Loucy (cell line): ENCODE measurements around the gene ZFPM1.

ENCODE experiments used
- EZH2phosphoT487 ChIP-seq: fragments of 200-600 bp; IDR thresholded peaks from 2 replicates; pipeline ENCODE4 v1.6.1; 2018; ENCODE audit warnings: antibody characterized with exemption, mild to moderate bottlenecking, moderate library complexity, borderline replicate concordance
- TF ChIP-seq, protein P1 (sequence below): fragments of 200-600 bp; sonication (generic); conservative IDR thresholded peaks from 2 replicates; pipeline ENCODE4 v1.5.1; 2014; ENCODE audit warnings: mild to moderate bottlenecking, antibody characterized with exemption, low read length

DNA sequence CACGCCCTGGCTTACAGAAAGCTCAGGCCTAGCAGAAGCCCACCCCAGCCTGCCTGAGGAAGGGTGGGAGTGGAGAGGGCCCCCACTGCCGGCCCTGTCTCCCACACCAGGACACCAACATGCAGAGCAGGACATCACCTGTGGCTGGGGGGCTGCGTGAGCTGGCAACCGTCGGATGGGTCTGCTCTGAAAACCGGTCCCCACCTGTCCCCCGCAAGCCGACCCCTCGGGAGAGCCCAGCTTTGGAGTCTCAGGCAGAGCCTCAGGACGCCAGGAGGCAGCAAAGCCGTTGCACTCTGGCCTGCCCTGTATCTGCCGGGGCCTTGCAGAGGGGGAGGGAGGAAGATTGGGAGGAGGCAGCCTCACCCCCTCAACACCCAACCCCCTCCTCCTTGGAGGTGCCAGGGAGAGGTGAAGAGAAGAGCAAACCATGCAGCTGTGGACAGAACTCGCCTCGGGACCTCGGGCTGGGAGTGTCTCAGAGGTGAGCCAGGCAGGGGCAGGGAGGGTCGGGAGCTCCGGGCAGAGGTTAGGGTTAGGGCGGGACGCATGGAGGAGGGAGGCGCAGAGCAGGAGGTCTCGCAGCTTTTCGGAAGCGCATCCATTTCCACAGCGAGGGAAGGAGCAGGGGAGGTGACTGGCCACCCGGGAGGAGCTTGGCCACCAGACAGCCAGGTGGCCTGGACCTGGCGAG is 86.7 kb downstream of the ZFPM1 start:
- TF ChIP-seq, protein P1, sequence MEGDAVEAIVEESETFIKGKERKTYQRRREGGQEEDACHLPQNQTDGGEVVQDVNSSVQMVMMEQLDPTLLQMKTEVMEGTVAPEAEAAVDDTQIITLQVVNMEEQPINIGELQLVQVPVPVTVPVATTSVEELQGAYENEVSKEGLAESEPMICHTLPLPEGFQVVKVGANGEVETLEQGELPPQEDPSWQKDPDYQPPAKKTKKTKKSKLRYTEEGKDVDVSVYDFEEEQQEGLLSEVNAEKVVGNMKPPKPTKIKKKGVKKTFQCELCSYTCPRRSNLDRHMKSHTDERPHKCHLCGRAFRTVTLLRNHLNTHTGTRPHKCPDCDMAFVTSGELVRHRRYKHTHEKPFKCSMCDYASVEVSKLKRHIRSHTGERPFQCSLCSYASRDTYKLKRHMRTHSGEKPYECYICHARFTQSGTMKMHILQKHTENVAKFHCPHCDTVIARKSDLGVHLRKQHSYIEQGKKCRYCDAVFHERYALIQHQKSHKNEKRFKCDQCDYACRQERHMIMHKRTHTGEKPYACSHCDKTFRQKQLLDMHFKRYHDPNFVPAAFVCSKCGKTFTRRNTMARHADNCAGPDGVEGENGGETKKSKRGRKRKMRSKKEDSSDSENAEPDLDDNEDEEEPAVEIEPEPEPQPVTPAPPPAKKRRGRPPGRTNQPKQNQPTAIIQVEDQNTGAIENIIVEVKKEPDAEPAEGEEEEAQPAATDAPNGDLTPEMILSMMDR = no peak
- no peak for TF ChIP-seq EZH2phosphoT487
